K562 (cell line): ENCODE results near the gene UBXN11. TPM values are rescaled to one million over a fixed set of nuclear protein-coding genes. Genes with fewer than 3 reads are reported as not detected.

Experiments
- ATAC-seq: fragments of 200-7000 bp; cut with Tn5 transposase; 3 replicates; pipeline ENCODE4 v1.9.1; 2020; ENCODE audit warnings: moderate library complexity
- BruUV-seq: library from RNA; stranded (reverse); fragments of 400-500 nt; replicated peaks from 2 replicates; lab custom pipeline; 2021; lab: Mats Ljungman, UMichigan
- CTCF ChIA-PET: fragments of 300-600 bp; formaldehyde crosslinking; extraction: SDS; loops from one replicate; lab custom pipeline; 2021; ENCODE audit warnings: low intra/inter-chr PET ratio; lab: Yijun Ruan, JAX
- POLR2A ChIA-PET: fragments of 300-600, 350-650 bp; sonication (Branson Sonifier 250); formaldehyde crosslinking; extraction: SDS; loops from one replicate; lab custom pipeline; 2021; ENCODE audit warnings: antibody characterized with exemption, inconsistent platforms; lab: Yijun Ruan, JAX
- DNase-seq, 4 experiments: peaks; one replicate each; pipeline versions ENCODE4 v3.0.0 to v3.0.0-alpha.2; 2011 to 2018; ENCODE audit warnings: low spot score in 3 of 4, mixed read lengths in 3 of 4; ENCODE audit errors: extremely low read depth in 1 of 4
- FAIRE-seq: peaks from 2 replicates; lab custom pipeline; 2011; peaks lifted over from hg19 to GRCh38; lab: Jason Lieb, UNC
- H2AFZ ChIP-seq: 2 replicates; pipeline ENCODE4 v1.6.0; 2011; ENCODE audit warnings: low read depth, low read length, control low read depth, inconsistent platforms
- H3K27ac ChIP-seq: fragments of 200-600 bp; 3 replicates; pipeline ENCODE4 v1.8.0; 2011; ENCODE audit warnings: low read depth, mild to moderate bottlenecking, control low read depth, inconsistent platforms, low read length, moderate library complexity, mixed read lengths; ENCODE audit errors: extremely low read depth
- H3K27me3 ChIP-seq, 2 experiments: fragments of 300-600 bp in 1 of 2; 2 replicates in 1 of 2; 3 replicates in 1 of 2; pipeline versions ENCODE4 v1.6.0 to v1.8.0; 2011; ENCODE audit warnings: inconsistent platforms in 2 of 2, low read length in 2 of 2, mild to moderate bottlenecking in 1 of 2, mixed read lengths in 1 of 2, moderate library complexity in 1 of 2; ENCODE audit not compliant: control insufficient read depth in 2 of 2, insufficient read depth in 2 of 2
- H3K36me3 ChIP-seq: fragments of 300-600 bp; 3 replicates; pipeline ENCODE4 v1.8.0; 2011; ENCODE audit warnings: mild to moderate bottlenecking, low read length, inconsistent platforms; ENCODE audit not compliant: control insufficient read depth, insufficient read depth
- H3K4me1 ChIP-seq, 2 experiments: fragments of 200-600 bp in 1 of 2; replicated peaks in 1 of 2; 2 replicates in 1 of 2; 3 replicates in 1 of 2; pipeline versions ENCODE4 v1.5.1 to v1.8.0; 2011; ENCODE audit warnings: inconsistent platforms in 2 of 2, low read length in 2 of 2, mild to moderate bottlenecking in 1 of 2, mixed read lengths in 1 of 2, moderate library complexity in 1 of 2; ENCODE audit not compliant: control insufficient read depth in 2 of 2, insufficient read depth in 2 of 2
- H3K4me2 ChIP-seq: 2 replicates; pipeline ENCODE4 v1.6.1; 2011; ENCODE audit warnings: low read length, control low read depth, inconsistent platforms, mixed read lengths; ENCODE audit not compliant: insufficient read depth
- H3K4me3 ChIP-seq: fragments of 200-600 bp; sonication (generic), shearing (Covaris generic); 2 replicates; pipeline ENCODE4 v1.5.1; 2016; ENCODE audit warnings: control low read depth, inconsistent platforms
- H3K79me2 ChIP-seq: fragments of 200-600 bp; 3 replicates; pipeline ENCODE4 v1.8.0; 2011; ENCODE audit warnings: low read length, inconsistent platforms; ENCODE audit not compliant: control insufficient read depth, insufficient read depth
- H3K9ac ChIP-seq, 2 experiments: 2 replicates each; pipeline versions ENCODE4 v1.6.0 to v1.6.1; 2011; ENCODE audit warnings: low read depth in 2 of 2, low read length in 2 of 2, control low read depth in 1 of 2, inconsistent platforms in 1 of 2, mild to moderate bottlenecking in 1 of 2, mixed read lengths in 1 of 2; ENCODE audit not compliant: insufficient read depth in 1 of 2
- H3K9me1 ChIP-seq: one replicate; pipeline ENCODE4 v1.6.0; 2011; ENCODE audit warnings: inconsistent platforms, mild to moderate bottlenecking, low read length, moderate library complexity; ENCODE audit not compliant: control insufficient read depth, insufficient read depth
- H3K9me3 ChIP-seq: replicated peaks from 2 replicates; pipeline ENCODE4 v1.5.1; 2011; ENCODE audit warnings: low read depth, low read length, inconsistent platforms; ENCODE audit not compliant: control insufficient read depth, insufficient read depth
- H4K20me1 ChIP-seq: replicated peaks from 2 replicates; pipeline ENCODE4 v1.6.1; 2011; ENCODE audit warnings: low read length, inconsistent platforms, mixed read lengths; ENCODE audit not compliant: control insufficient read depth, insufficient read depth
- WGBS: fragments of 100-300 bp; shearing (Covaris generic); methylation state at CpG from one replicate; pipeline ENCODE4 v1.1.6; 2016; ENCODE audit warnings: low coverage, mixed read lengths; ENCODE audit not compliant: insufficient coverage; ENCODE audit errors: missing lambda C conversion rate; 5-methylcytosine and 5-hydroxymethylcytosine counted together
- in situ Hi-C: fragments of 300-500 bp; cut with MboI; formaldehyde crosslinking; loops from 4 replicates; pipeline ENCODE4 v1.15.0; 2018; ENCODE audit warnings: inconsistent platforms, mixed read lengths
- intact Hi-C: fragments of 100-400 bp; cut with micrococcal nuclease; formaldehyde crosslinking; loops from 2 replicates; pipeline ENCODE4 v1.14.2; 2022
- polyA plus RNA-seq, 8 experiments: library from polyadenylated mRNA; depleted of rRNA in 4 of 8; stranded (reverse) in 5 of 8; unstranded in 3 of 8; fragments of >200 nt; fragmentation: Nextera tagmentation in 2 of 8; fragmentation: Illumina TruSeq in 1 of 8; extraction: Ambion mirVana in 2 of 8; extraction: Trizol in 1 of 8; gene quantifications; 2 replicates each; pipeline versions ENCODE4 v1.2.1 to v1.2.3, GENCODE V29; 2011 to 2014; ENCODE audit warnings: inconsistent platforms in 1 of 8, missing spikeins in 1 of 8
- total RNA-seq, 7 experiments: library from RNA; depleted of rRNA in 6 of 7; stranded (reverse); fragments of >200 nt in 6 of 7; fragmentation: Illumina TruSeq in 2 of 7; extraction: Trizol in 2 of 7; gene quantifications; 2 replicates each; pipeline versions ENCODE4 v1.2.1 to v1.2.3, GENCODE V29; 2011 to 2021; ENCODE audit warnings: low replicate concordance in 1 of 7
- TF ChIP-seq, protein P1 (sequence below): sonication (generic); formaldehyde crosslinking; IDR thresholded peaks from 2 replicates; pipeline ENCODE4 v1.8.0; 2022; ENCODE audit warnings: missing genetic modification reagents, mild to moderate bottlenecking, borderline replicate concordance

The UBXN11 gene
- total and polyA plus RNA-seq, 9 of the 15 experiments (the other 6 are each of a cell fraction or from before 2014, with no cell fraction given), result 0.48 to 34.3 (median 11.3) TPM

GRCh38 chr1:26291433-26291832 is 15.0 kb downstream of the UBXN11 start:
- H3K27ac ChIP-seq, result no peak overlapping the region

More at GRCh38 chr1:26291433-26291832, 15.0 kb downstream of the UBXN11 start:
- no peak overlapping the region for H3K4me3 ChIP-seq
- H3K9me1 ChIP-seq, result no peaks in the 10 kb centered on the region
- no peaks in the 10 kb centered on the region for H3K27me3 ChIP-seq
- TF ChIP-seq, protein P1, sequence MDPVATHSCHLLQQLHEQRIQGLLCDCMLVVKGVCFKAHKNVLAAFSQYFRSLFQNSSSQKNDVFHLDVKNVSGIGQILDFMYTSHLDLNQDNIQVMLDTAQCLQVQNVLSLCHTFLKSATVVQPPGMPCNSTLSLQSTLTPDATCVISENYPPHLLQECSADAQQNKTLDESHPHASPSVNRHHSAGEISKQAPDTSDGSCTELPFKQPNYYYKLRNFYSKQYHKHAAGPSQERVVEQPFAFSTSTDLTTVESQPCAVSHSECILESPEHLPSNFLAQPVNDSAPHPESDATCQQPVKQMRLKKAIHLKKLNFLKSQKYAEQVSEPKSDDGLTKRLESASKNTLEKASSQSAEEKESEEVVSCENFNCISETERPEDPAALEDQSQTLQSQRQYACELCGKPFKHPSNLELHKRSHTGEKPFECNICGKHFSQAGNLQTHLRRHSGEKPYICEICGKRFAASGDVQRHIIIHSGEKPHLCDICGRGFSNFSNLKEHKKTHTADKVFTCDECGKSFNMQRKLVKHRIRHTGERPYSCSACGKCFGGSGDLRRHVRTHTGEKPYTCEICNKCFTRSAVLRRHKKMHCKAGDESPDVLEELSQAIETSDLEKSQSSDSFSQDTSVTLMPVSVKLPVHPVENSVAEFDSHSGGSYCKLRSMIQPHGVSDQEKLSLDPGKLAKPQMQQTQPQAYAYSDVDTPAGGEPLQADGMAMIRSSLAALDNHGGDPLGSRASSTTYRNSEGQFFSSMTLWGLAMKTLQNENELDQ, result no peak
- no peaks in the 10 kb centered on the region for H3K79me2 ChIP-seq
- CTCF ChIA-PET, result no interaction called here
- ATAC-seq (no peak), FAIRE-seq (no peak), DNase-seq (no peak)
- peak overlapping the region in 1 of 2 experiments; percentile 31; a peak in 1 of 4 replicates for H3K9ac ChIP-seq
- no peaks in the 10 kb centered on the region for H4K20me1 ChIP-seq
- H2AFZ ChIP-seq, result no peak overlapping the region
- no peaks in the 10 kb centered on the region for H3K9me3 ChIP-seq
- WGBS, result 88% methylated on average over 3 of the region's 3 CpGs
- no peak overlapping the region for H3K4me2 ChIP-seq
- peaks cover 34 to 55% of the 10 kb centered on the region in 2 experiments for H3K4me1 ChIP-seq
- H3K36me3 ChIP-seq, result peaks cover 9% of the 10 kb centered on the region; the same call in 1 of the 3 replicates
- BruUV-seq, result no TSS peak
- in situ Hi-C loops (no loop called here), intact Hi-C loops (no loop called here)
- POLR2A ChIA-PET, result interaction anchor here (1.0 kb wide), 1 partner anchor 11 kb away, joined by 4 read pairs; no protein-coding TSS in a partner anchor
